GM21619 (cell line): Measurements from ENCODE around the gene LZTR1.

Experiments
- ATAC-seq: cut with Tn5 transposase; IDR thresholded peaks from one replicate; pipeline ENCODE4 v1.9.1; 2021; ENCODE audit not compliant: unreplicated experiment

Gene LZTR1

GRCh38 chr22:21014202-21014725 is 32.2 kb downstream of the LZTR1 start:
- ATAC-seq: peak; percentile 81

GRCh38 chr22:21014726-21015465 is 32.8 kb downstream of the LZTR1 start, which contains the start of gene P2RX6:
P2RX6 (plus strand) TSS chr22:21015165; CDS start chr22:21015175, 10 bp downstream.
- ATAC-seq: no peak

- ATAC-seq: no peak
Measured at GRCh38 chr22:21015466-21016006, 33.4 kb downstream of the LZTR1 start.

- ATAC-seq: no peak
Measured at GRCh38 chr22:21016644-21017420, 34.7 kb downstream of the LZTR1 start.

GRCh38 chr22:21018314-21018713 is 36.2 kb downstream of the LZTR1 start:
- no peak for ATAC-seq

- no peak for ATAC-seq
Measured at GRCh38 chr22:21020802-21021429, 38.8 kb downstream of the LZTR1 start.

GRCh38 chr22:21022507-21022906 is 40.4 kb downstream of the LZTR1 start:
- no peak for ATAC-seq

- no peak for ATAC-seq
Measured at GRCh38 chr22:21022955-21023614, 41.0 kb downstream of the LZTR1 start.

GRCh38 chr22:21025266-21025665 is 43.2 kb downstream of the LZTR1 start:
- no peak for ATAC-seq

GRCh38 chr22:21025763-21026755 is 44.0 kb downstream of the LZTR1 start:
- ATAC-seq: no peak

- no peak for ATAC-seq
Measured at GRCh38 chr22:21026783-21027692, 44.9 kb downstream of the LZTR1 start.

GRCh38 chr22:21028277-21029251 is 46.5 kb downstream of the LZTR1 start:
- ATAC-seq: no peak

- no peak for ATAC-seq
Measured at GRCh38 chr22:21029486-21030025, 47.5 kb downstream of the LZTR1 start.

- no peak for ATAC-seq
Measured at GRCh38 chr22:21030032-21030431, 47.9 kb downstream of the LZTR1 start.

GRCh38 chr22:21030621-21031544 is 48.8 kb downstream of the LZTR1 start:
- ATAC-seq: no peak

GRCh38 chr22:21031545-21032036 is 49.5 kb downstream of the LZTR1 start:
- ATAC-seq: no peak
